Endothelial cell of umbilical vein (primary cell): ENCODE data around the gene AKAP13. TPM values are rescaled to one million over a fixed set of nuclear protein-coding genes. Genes with fewer than 3 reads are reported as not detected.

Source experiments
- BruUV-seq: library from RNA; stranded (reverse); fragments of 400-500 nt; replicated peaks from 2 replicates; lab custom pipeline; 2021; lab: Mats Ljungman, UMichigan
- CTCF ChIA-PET: fragments of 300-600, 350-600 bp; sonication (Branson Sonifier 250); formaldehyde crosslinking; loops from one replicate; lab custom pipeline; 2021; ENCODE audit warnings: antibody characterized with exemption, inconsistent platforms; lab: Charles Lee
- POLR2A ChIA-PET: fragments of 300-600, 350-600 bp; sonication (Branson Sonifier 250); formaldehyde crosslinking; loops from one replicate; lab custom pipeline; 2021; ENCODE audit warnings: antibody characterized with exemption, inconsistent platforms; lab: Charles Lee
- DNase-seq: peaks from one replicate; pipeline ENCODE4 v3.0.0-alpha.2; 2011; ENCODE audit warnings: low read depth, low spot score
- FAIRE-seq: peaks from 2 replicates; lab custom pipeline; 2011; peaks lifted over from hg19 to GRCh38; lab: Jason Lieb, UNC
- H2AFZ ChIP-seq: 2 replicates; pipeline ENCODE4 v1.6.0; 2012; ENCODE audit warnings: low read depth, low read length, control low read depth, inconsistent platforms
- H3K27ac ChIP-seq: 2 replicates; pipeline ENCODE4 v1.5.1; 2011; ENCODE audit warnings: low read depth, mild to moderate bottlenecking, control low read depth, low read length, moderate library complexity; ENCODE audit not compliant: insufficient read depth
- H3K27me3 ChIP-seq, 2 experiments: 2 replicates each; pipeline versions ENCODE4 v1.6.0 to v1.6.1; 2011; ENCODE audit warnings: low read length in 2 of 2, mixed read lengths in 1 of 2; ENCODE audit not compliant: control insufficient read depth in 2 of 2, insufficient read depth in 2 of 2
- H3K36me3 ChIP-seq, 2 experiments: 2 replicates in 1 of 2; 3 replicates in 1 of 2; pipeline ENCODE4 v1.5.1; 2011; ENCODE audit warnings: low read length in 2 of 2, mild to moderate bottlenecking in 1 of 2, moderate library complexity in 1 of 2; ENCODE audit not compliant: control insufficient read depth in 2 of 2, insufficient read depth in 2 of 2; ENCODE audit errors: extremely low read depth in 1 of 2
- H3K4me1 ChIP-seq: 3 replicates; pipeline ENCODE4 v1.5.1; 2011; ENCODE audit warnings: mild to moderate bottlenecking, low read length; ENCODE audit not compliant: control insufficient read depth, insufficient read depth; ENCODE audit errors: extremely low read depth
- H3K4me2 ChIP-seq: 2 replicates; pipeline ENCODE4 v1.6.1; 2011; ENCODE audit warnings: low read length, control low read depth, mixed read lengths; ENCODE audit not compliant: insufficient read depth
- H3K4me3 ChIP-seq, 3 experiments: fragments of 200-600 bp in 1 of 3; sonication (generic), shearing (Covaris generic) in 1 of 3; replicated peaks in 1 of 3; 2 replicates each; pipeline ENCODE4 v1.5.1; 2011 to 2016; ENCODE audit warnings: control low read depth in 3 of 3, low read length in 3 of 3, mild to moderate bottlenecking in 2 of 3, inconsistent platforms in 1 of 3, low read depth in 1 of 3, moderate library complexity in 1 of 3; ENCODE audit not compliant: insufficient read depth in 1 of 3
- H3K79me2 ChIP-seq: 2 replicates; pipeline ENCODE4 v1.6.0; 2012; ENCODE audit warnings: low read length, inconsistent platforms; ENCODE audit not compliant: control insufficient read depth, insufficient read depth
- H3K9ac ChIP-seq: replicated peaks from 2 replicates; pipeline ENCODE3; 2011; ENCODE audit warnings: low read length, control low read depth; ENCODE audit not compliant: insufficient read depth; ENCODE audit errors: extremely low read depth
- H3K9me1 ChIP-seq: replicated peaks from 3 replicates; pipeline ENCODE4 v1.6.0; 2011; ENCODE audit warnings: mild to moderate bottlenecking, low read length; ENCODE audit not compliant: control insufficient read depth, insufficient read depth; ENCODE audit errors: extremely low read depth
- H3K9me3 ChIP-seq: replicated peaks from 2 replicates; pipeline ENCODE4 v1.5.1; 2012; ENCODE audit warnings: low read length, inconsistent platforms; ENCODE audit not compliant: control insufficient read depth, insufficient read depth
- H4K20me1 ChIP-seq: replicated peaks from 2 replicates; pipeline ENCODE3; 2011; ENCODE audit warnings: mild to moderate bottlenecking, low read length; ENCODE audit not compliant: control insufficient read depth, insufficient read depth; ENCODE audit errors: extremely low read depth
- EZH2 ChIP-seq: IDR thresholded peaks from 2 replicates; pipeline ENCODE4 v1.6.1; 2012; ENCODE audit warnings: borderline replicate concordance, low read depth, mild to moderate bottlenecking, moderate library complexity, low read length, inconsistent platforms; ENCODE audit not compliant: severe bottlenecking
- FOS ChIP-seq: IDR thresholded peaks from 2 replicates; pipeline ENCODE4 v1.6.1; 2011; ENCODE audit warnings: mild to moderate bottlenecking, low read length, moderate library complexity, borderline replicate concordance; ENCODE audit not compliant: insufficient read depth
- GATA2 ChIP-seq: IDR thresholded peaks from 2 replicates; pipeline ENCODE4 v1.7.0; 2011; ENCODE audit warnings: low read depth, mild to moderate bottlenecking, moderate library complexity, mixed read lengths, low read length; ENCODE audit not compliant: insufficient read length, insufficient read depth
- JUN ChIP-seq: IDR thresholded peaks from 2 replicates; pipeline ENCODE4 v1.6.1; 2011; ENCODE audit warnings: borderline replicate concordance, low read depth; ENCODE audit not compliant: insufficient read length, insufficient read depth
- MYC ChIP-seq: IDR thresholded peaks from one replicate; pipeline ENCODE4 v1.6.1; 2011; ENCODE audit warnings: mild to moderate bottlenecking, low read depth, low read length
- POLR2A ChIP-seq: IDR thresholded peaks from 2 replicates; pipeline ENCODE4 v1.6.1; 2012; ENCODE audit warnings: low read depth, mild to moderate bottlenecking, control low read depth, low read length
- POLR2AphosphoS5 ChIP-seq: IDR thresholded peaks from 2 replicates; pipeline ENCODE4 v1.6.1; 2012; ENCODE audit warnings: low read depth, mild to moderate bottlenecking, control low read depth, low read length, moderate library complexity; ENCODE audit not compliant: insufficient read depth
- dilution Hi-C: fragments of 300-500 bp; cut with MboI; formaldehyde crosslinking; loops from one replicate; pipeline ENCODE4 v1.15.0; 2019; ENCODE audit warnings: low sequenced_read_pairs; ENCODE audit not compliant: extremely low pct_ligation_motif_present
- intact Hi-C: fragments of 100-400 bp; cut with micrococcal nuclease; formaldehyde crosslinking; loops from one replicate; pipeline ENCODE4 v1.10.0; 2022
- polyA plus RNA-seq, 4 experiments: library from polyadenylated mRNA; depleted of rRNA in 3 of 4; stranded (reverse) in 3 of 4; unstranded in 1 of 4; fragments of >200 nt; gene quantifications; 2 replicates each; pipeline versions ENCODE4 v1.2.1 to v1.2.3, GENCODE V29; 2011 to 2012; ENCODE audit warnings: missing spikeins in 1 of 4
- total RNA-seq: library from RNA; stranded (reverse); gene quantifications from 2 replicates; pipeline ENCODE4 v1.2.3, GENCODE V29; 2021
- TF ChIP-seq, protein P1 (sequence below): IDR thresholded peaks from 2 replicates; pipeline ENCODE4 v1.6.1; 2011; ENCODE audit not compliant: insufficient read depth, insufficient read length
- TF ChIP-seq, protein P2 (sequence below), 2 donors: IDR thresholded peaks; 1 replicate in 1 of 2; 2 replicates in 1 of 2; pipeline ENCODE4 v1.5.1; 2011; ENCODE audit warnings: low read length in 2 of 2, mild to moderate bottlenecking in 2 of 2, moderate library complexity in 2 of 2, control low read depth in 1 of 2, inconsistent platforms in 1 of 2, low read depth in 1 of 2; ENCODE audit not compliant: insufficient read depth in 1 of 2; ENCODE audit errors: extremely low read depth in 1 of 2

AKAP13 gene
- total and polyA plus RNA-seq, 2 donors (not counting 3 experiments of a cell fraction or from before 2014, with no cell fraction given), result 22.8 to 87.8 TPM

DNA sequence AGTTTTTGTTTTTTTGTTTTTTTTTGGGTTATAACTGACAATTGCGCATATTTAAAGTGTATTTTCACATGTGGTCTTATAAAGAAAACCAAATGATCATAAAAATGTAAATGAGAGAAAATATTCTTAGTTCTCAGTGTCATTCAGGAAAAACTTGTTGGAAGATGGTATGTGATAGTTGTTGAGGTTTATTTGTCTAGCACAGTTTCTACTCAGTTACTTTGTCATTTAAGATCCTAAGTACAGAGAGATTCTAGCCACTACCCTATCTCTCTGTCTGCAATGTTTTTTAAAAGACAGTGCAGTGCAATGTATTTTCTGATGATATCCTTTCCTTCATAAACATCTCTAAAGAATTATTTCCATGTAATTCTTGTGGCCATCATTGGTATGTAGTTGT, 46.1 kb downstream of the AKAP13 start:
- no peak overlapping the region for H3K27ac ChIP-seq
- H3K36me3 ChIP-seq, result no peaks in the 10 kb centered on the region
- ChIA-PET CTCF (no interaction called here), POLR2A (no interaction called here)
- H3K4me1 ChIP-seq, result peaks cover 3% of the 10 kb centered on the region
- BruUV-seq, result no TSS peak
- peaks cover 14% of the 10 kb centered on the region for H4K20me1 ChIP-seq
- peaks cover 72% of the 10 kb centered on the region for H3K79me2 ChIP-seq
- intact Hi-C loops (no loop called here), dilution Hi-C loops (no loop called here)
- H3K27me3 ChIP-seq, result no peaks in the 10 kb centered on the region
- no peak overlapping the region for H3K4me2 ChIP-seq
- TF ChIP-seq EZH2 (no peak), POLR2AphosphoS5 (no peak), GATA2 (no peak), MYC (no peak), FOS (no peak), POLR2A (no peak), JUN (no peak)
- TF ChIP-seq, protein P1, sequence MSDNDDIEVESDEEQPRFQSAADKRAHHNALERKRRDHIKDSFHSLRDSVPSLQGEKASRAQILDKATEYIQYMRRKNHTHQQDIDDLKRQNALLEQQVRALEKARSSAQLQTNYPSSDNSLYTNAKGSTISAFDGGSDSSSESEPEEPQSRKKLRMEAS, result no peak
- TF ChIP-seq, protein P2, sequence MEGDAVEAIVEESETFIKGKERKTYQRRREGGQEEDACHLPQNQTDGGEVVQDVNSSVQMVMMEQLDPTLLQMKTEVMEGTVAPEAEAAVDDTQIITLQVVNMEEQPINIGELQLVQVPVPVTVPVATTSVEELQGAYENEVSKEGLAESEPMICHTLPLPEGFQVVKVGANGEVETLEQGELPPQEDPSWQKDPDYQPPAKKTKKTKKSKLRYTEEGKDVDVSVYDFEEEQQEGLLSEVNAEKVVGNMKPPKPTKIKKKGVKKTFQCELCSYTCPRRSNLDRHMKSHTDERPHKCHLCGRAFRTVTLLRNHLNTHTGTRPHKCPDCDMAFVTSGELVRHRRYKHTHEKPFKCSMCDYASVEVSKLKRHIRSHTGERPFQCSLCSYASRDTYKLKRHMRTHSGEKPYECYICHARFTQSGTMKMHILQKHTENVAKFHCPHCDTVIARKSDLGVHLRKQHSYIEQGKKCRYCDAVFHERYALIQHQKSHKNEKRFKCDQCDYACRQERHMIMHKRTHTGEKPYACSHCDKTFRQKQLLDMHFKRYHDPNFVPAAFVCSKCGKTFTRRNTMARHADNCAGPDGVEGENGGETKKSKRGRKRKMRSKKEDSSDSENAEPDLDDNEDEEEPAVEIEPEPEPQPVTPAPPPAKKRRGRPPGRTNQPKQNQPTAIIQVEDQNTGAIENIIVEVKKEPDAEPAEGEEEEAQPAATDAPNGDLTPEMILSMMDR (IDR thresholded peaks at IDR 0.05; ENCODE audit: extremely low read depth in 1 of 2, insufficient read depth in 1 of 2, low read depth in 1 of 2, low read length in 2 of 2), result no peak
- no peak for DNase-seq
- no peak for FAIRE-seq
- H2AFZ ChIP-seq, result no peak overlapping the region
- no peaks in the 10 kb centered on the region for H3K9me3 ChIP-seq
- no peak overlapping the region for H3K4me3 ChIP-seq
- no peaks in the 10 kb centered on the region for H3K9me1 ChIP-seq
- H3K9ac ChIP-seq, result no peak overlapping the region
